ENCODE data around the gene SHANK2.

DNA sequence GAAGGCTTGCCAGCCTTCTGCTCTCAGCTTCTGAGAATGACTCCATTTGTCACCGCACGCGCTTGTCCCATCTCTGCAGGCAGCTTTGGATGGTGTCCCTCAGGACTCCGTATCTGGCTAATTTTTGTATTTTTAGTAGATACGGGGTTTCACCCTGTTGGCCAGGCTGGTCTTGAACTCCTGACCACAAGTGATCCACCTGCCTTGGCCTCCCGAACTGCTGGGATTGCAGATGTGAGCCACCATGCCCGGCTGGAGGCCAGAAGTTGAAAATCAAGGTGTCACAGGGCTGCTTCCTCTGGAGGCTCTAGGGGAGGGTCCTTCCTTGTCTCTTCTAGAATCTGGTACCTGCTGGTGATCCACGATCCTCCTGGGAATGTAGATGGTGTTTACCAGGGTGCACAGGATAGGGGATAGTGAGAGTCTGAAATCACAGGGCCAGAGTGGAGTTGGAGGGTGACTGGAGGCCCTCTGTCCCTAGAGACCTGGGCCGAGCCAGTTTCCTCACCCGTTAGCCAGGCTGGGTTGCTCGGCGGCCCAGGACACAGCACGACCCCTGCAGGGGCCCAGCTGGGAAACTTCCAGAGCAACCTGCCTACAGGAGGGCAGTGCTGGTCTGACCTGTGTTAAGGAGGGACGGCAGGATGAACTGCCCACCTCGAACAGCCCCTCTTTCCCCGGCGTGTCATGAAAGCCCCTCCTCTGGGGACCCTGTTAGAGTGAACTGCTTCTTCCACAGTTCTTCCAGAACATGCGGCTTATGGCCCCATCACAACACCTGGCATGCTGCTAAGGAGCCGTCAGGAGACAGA is 48.9 kb upstream of the SHANK2 start:
- TF ChIP-seq, protein P1, sequence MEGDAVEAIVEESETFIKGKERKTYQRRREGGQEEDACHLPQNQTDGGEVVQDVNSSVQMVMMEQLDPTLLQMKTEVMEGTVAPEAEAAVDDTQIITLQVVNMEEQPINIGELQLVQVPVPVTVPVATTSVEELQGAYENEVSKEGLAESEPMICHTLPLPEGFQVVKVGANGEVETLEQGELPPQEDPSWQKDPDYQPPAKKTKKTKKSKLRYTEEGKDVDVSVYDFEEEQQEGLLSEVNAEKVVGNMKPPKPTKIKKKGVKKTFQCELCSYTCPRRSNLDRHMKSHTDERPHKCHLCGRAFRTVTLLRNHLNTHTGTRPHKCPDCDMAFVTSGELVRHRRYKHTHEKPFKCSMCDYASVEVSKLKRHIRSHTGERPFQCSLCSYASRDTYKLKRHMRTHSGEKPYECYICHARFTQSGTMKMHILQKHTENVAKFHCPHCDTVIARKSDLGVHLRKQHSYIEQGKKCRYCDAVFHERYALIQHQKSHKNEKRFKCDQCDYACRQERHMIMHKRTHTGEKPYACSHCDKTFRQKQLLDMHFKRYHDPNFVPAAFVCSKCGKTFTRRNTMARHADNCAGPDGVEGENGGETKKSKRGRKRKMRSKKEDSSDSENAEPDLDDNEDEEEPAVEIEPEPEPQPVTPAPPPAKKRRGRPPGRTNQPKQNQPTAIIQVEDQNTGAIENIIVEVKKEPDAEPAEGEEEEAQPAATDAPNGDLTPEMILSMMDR (IDR thresholded peaks at IDR 0.05): no peak
- no peak for TF ChIP-seq POLR2AphosphoS5 (IDR thresholded peaks at IDR 0.05)
- no peak for TF ChIP-seq EP300 (IDR thresholded peaks at IDR 0.05)
- TF ChIP-seq POLR2A (IDR thresholded peaks at IDR 0.05): no peak

Measured in sigmoid colon (tissue), 4 donors.